H1 (cell line): ENCODE measurements around the gene TAF1L. TPM values are rescaled to one million over a fixed set of nuclear protein-coding genes. Genes with fewer than 3 reads are reported as not detected.

ENCODE experiments used
- CTCF ChIA-PET: fragments of 300-600 bp; sonication (Branson Sonifier 250); formaldehyde crosslinking; loops from one replicate; lab custom pipeline; 2021; ENCODE audit not compliant: partially characterized antibody; lab: Charles Lee
- POLR2A ChIA-PET: fragments of 300-600 bp; sonication (Branson Sonifier 250); formaldehyde crosslinking; loops from one replicate; lab custom pipeline; 2021; ENCODE audit warnings: inconsistent platforms; ENCODE audit not compliant: partially characterized antibody; lab: Charles Lee
- DNase-seq, 2 experiments: peaks; one replicate each; pipeline versions ENCODE4 v3.0.0 to v3.0.0-alpha.2; 2010 to 2022; ENCODE audit warnings: low spot score in 2 of 2, low read depth in 1 of 2, mixed read lengths in 1 of 2
- FAIRE-seq: peaks from 2 replicates; lab custom pipeline; 2011; peaks lifted over from hg19 to GRCh38; lab: Jason Lieb, UNC
- H2AFZ ChIP-seq: 2 replicates; pipeline ENCODE4 v1.8.1; 2012; ENCODE audit warnings: low read length, inconsistent platforms
- H2AK5ac ChIP-seq: 2 replicates; pipeline ENCODE4 v1.6.1; 2013; ENCODE audit warnings: low read depth, low read length
- H2BK120ac ChIP-seq: replicated peaks from 2 replicates; pipeline ENCODE3; 2013; ENCODE audit warnings: low read depth, low read length, inconsistent platforms
- H2BK12ac ChIP-seq: 2 replicates; pipeline ENCODE4 v1.6.1; 2013; ENCODE audit warnings: low read depth, low read length
- H2BK15ac ChIP-seq: 2 replicates; pipeline ENCODE4 v1.6.1; 2013; ENCODE audit warnings: low read length
- H2BK20ac ChIP-seq: 2 replicates; pipeline ENCODE4 v1.6.1; 2013; ENCODE audit warnings: low read length
- H2BK5ac ChIP-seq: 2 replicates; pipeline ENCODE4 v1.6.1; 2013; ENCODE audit warnings: low read depth, low read length
- H3K14ac ChIP-seq: 2 replicates; pipeline ENCODE4 v1.6.1; 2013; ENCODE audit warnings: inconsistent platforms; ENCODE audit not compliant: insufficient read length
- H3K18ac ChIP-seq: 2 replicates; pipeline ENCODE4 v1.6.1; 2013; ENCODE audit warnings: low read length; ENCODE audit errors: extremely low read depth
- H3K23ac ChIP-seq: 2 replicates; pipeline ENCODE4 v1.6.1; 2013; ENCODE audit warnings: inconsistent platforms; ENCODE audit not compliant: insufficient read length
- H3K23me2 ChIP-seq: 2 replicates; pipeline ENCODE4 v1.6.1; 2013; ENCODE audit warnings: low read depth, low read length
- H3K27ac ChIP-seq: 2 replicates; pipeline ENCODE4 v1.6.1; 2011; ENCODE audit warnings: low read depth, low read length, inconsistent platforms
- H3K27me3 ChIP-seq, 4 experiments: replicated peaks in 1 of 4; 1 replicate in 1 of 4; 2 replicates in 3 of 4; pipeline versions ENCODE4 v1.6.1 to v1.8.1; 2011 to 2013; ENCODE audit warnings: low read length in 3 of 4, mild to moderate bottlenecking in 3 of 4, inconsistent platforms in 2 of 4, mixed read lengths in 2 of 4, moderate library complexity in 1 of 4; ENCODE audit not compliant: control insufficient read depth in 3 of 4, insufficient read depth in 3 of 4; ENCODE audit errors: extremely low read depth in 1 of 4
- H3K36me3 ChIP-seq, 4 experiments: 2 replicates each; pipeline versions ENCODE4 v1.6.1 to v1.8.1; 2011 to 2013; ENCODE audit warnings: mild to moderate bottlenecking in 4 of 4, low read length in 3 of 4, moderate library complexity in 2 of 4, control low read depth in 1 of 4, inconsistent platforms in 1 of 4; ENCODE audit not compliant: insufficient read depth in 4 of 4, control insufficient read depth in 2 of 4
- H3K4ac ChIP-seq: replicated peaks from 2 replicates; pipeline ENCODE3; 2013; ENCODE audit warnings: low read length, low read depth, mixed read lengths, inconsistent platforms; ENCODE audit not compliant: insufficient read length
- H3K4me1 ChIP-seq, 4 experiments: replicated peaks in 1 of 4; 1 replicate in 1 of 4; 2 replicates in 3 of 4; pipeline versions ENCODE4 v1.6.1 to v1.8.1; 2011 to 2013; ENCODE audit warnings: low read length in 3 of 4, inconsistent platforms in 2 of 4, mixed read lengths in 1 of 4; ENCODE audit not compliant: insufficient read depth in 4 of 4, control insufficient read depth in 3 of 4
- H3K4me2 ChIP-seq, 2 experiments: 2 replicates each; pipeline versions ENCODE4 v1.6.1 to v1.8.1; 2011 to 2013; ENCODE audit warnings: low read depth in 2 of 2, low read length in 2 of 2, control low read depth in 1 of 2, inconsistent platforms in 1 of 2, mild to moderate bottlenecking in 1 of 2; ENCODE audit not compliant: insufficient read depth in 1 of 2
- H3K4me3 ChIP-seq, 4 experiments: fragments of 200-600, 300-600 bp in 1 of 4; sonication (generic), shearing (Covaris generic), sonication (Bioruptor Twin) in 1 of 4; 2 replicates each; pipeline versions ENCODE4 v1.5.1 to v1.8.1; 2011 to 2016; ENCODE audit warnings: low read length in 4 of 4, low read depth in 3 of 4, control low read depth in 2 of 4, inconsistent platforms in 2 of 4, mild to moderate bottlenecking in 2 of 4, mixed read lengths in 1 of 4, moderate library complexity in 1 of 4; ENCODE audit not compliant: insufficient read depth in 2 of 4; ENCODE audit errors: extremely low read depth in 1 of 4
- H3K56ac ChIP-seq: replicated peaks from 2 replicates; pipeline ENCODE3; 2013; ENCODE audit warnings: low read depth, mild to moderate bottlenecking, mixed read lengths, low read length, inconsistent platforms; ENCODE audit not compliant: insufficient read length
- H3K79me1 ChIP-seq: 2 replicates; pipeline ENCODE4 v1.6.1; 2013; ENCODE audit warnings: low read depth, low read length, control low read depth
- H3K79me2 ChIP-seq, 2 experiments: 2 replicates each; pipeline versions ENCODE4 v1.6.1 to v1.8.1; 2012 to 2013; ENCODE audit warnings: low read length in 2 of 2, mild to moderate bottlenecking in 2 of 2, inconsistent platforms in 1 of 2; ENCODE audit not compliant: insufficient read depth in 2 of 2, control insufficient read depth in 1 of 2
- H3K9ac ChIP-seq, 4 experiments: replicated peaks in 1 of 4; 1 replicate in 1 of 4; 2 replicates in 3 of 4; pipeline versions ENCODE4 v1.6.1 to v1.8.1; 2011 to 2013; ENCODE audit warnings: low read depth in 3 of 4, low read length in 3 of 4, control low read depth in 2 of 4, mild to moderate bottlenecking in 2 of 4, moderate library complexity in 2 of 4, inconsistent platforms in 1 of 4; ENCODE audit errors: extremely low read depth in 1 of 4
- H3K9me3 ChIP-seq, 2 experiments: 2 replicates each; pipeline versions ENCODE4 v1.6.1 to v1.8.1; 2012 to 2013; ENCODE audit warnings: mild to moderate bottlenecking in 2 of 2, moderate library complexity in 2 of 2, control low read depth in 1 of 2, inconsistent platforms in 1 of 2, low read depth in 1 of 2, low read length in 1 of 2, mixed read lengths in 1 of 2; ENCODE audit not compliant: insufficient read depth in 2 of 2
- H4K20me1 ChIP-seq, 2 experiments: replicated peaks in 1 of 2; 2 replicates each; pipeline versions ENCODE3 to v1.8.1; 2011 to 2013; ENCODE audit warnings: inconsistent platforms in 2 of 2, low read length in 2 of 2, mild to moderate bottlenecking in 1 of 2; ENCODE audit not compliant: insufficient read depth in 2 of 2, control insufficient read depth in 1 of 2
- H4K5ac ChIP-seq: 2 replicates; pipeline ENCODE4 v1.6.1; 2013; ENCODE audit warnings: low read length, low read depth, mixed read lengths, inconsistent platforms; ENCODE audit not compliant: insufficient read length
- H4K8ac ChIP-seq: 2 replicates; pipeline ENCODE4 v1.8.0; 2013; ENCODE audit warnings: mild to moderate bottlenecking, moderate library complexity, low read length, inconsistent platforms; ENCODE audit not compliant: insufficient read depth; ENCODE audit errors: extremely low read depth
- H4K91ac ChIP-seq: replicated peaks from 2 replicates; pipeline ENCODE3; 2013; ENCODE audit warnings: low read length, mixed read lengths, inconsistent platforms; ENCODE audit not compliant: insufficient read length
- CBX8 ChIP-seq: fragments of 300-800, 300-1000 bp; sonication (generic); IDR thresholded peaks from 2 replicates; pipeline ENCODE4 v1.7.1; 2016; ENCODE audit warnings: low read depth, low read length, borderline replicate concordance
- CEBPB ChIP-seq: IDR thresholded peaks from 2 replicates; pipeline ENCODE4 v1.6.1; 2012; ENCODE audit warnings: low read depth, low read length
- CHD1 ChIP-seq: IDR thresholded peaks from 2 replicates; pipeline ENCODE4 v1.6.1; 2012; ENCODE audit warnings: low read depth, low read length, improper control_type of control experiment
- CTBP2 ChIP-seq: IDR thresholded peaks from 2 replicates; pipeline ENCODE4 v1.7.0; 2011; ENCODE audit warnings: borderline replicate concordance, mild to moderate bottlenecking, moderate library complexity, mixed read lengths, low read length; ENCODE audit not compliant: insufficient read depth, insufficient read length
- EP300 ChIP-seq, 2 experiments: IDR thresholded peaks; 1 replicate in 1 of 2; 2 replicates in 1 of 2; pipeline ENCODE4 v1.6.1; 2011 to 2012; ENCODE audit warnings: low read depth in 2 of 2, low read length in 2 of 2, mild to moderate bottlenecking in 2 of 2, borderline replicate concordance in 1 of 2, inconsistent platforms in 1 of 2, moderate library complexity in 1 of 2
- MAFK ChIP-seq: IDR thresholded peaks from 2 replicates; pipeline ENCODE4 v1.6.1; 2012; ENCODE audit warnings: low read depth, mild to moderate bottlenecking, improper control_type of control experiment, low read length
- POLR2A ChIP-seq, 2 experiments: IDR thresholded peaks; 1 replicate in 1 of 2; 2 replicates in 1 of 2; pipeline ENCODE4 v1.6.1; 2011; ENCODE audit warnings: low read depth in 2 of 2, low read length in 2 of 2, mild to moderate bottlenecking in 2 of 2; ENCODE audit errors: control extremely low read depth in 1 of 2
- SIN3A ChIP-seq, 2 experiments: IDR thresholded peaks in 1 of 2; conservative IDR thresholded peaks in 1 of 2; 2 replicates each; pipeline ENCODE4 v1.6.1; 2011 to 2012; ENCODE audit warnings: low read length in 2 of 2, improper control_type of control experiment in 1 of 2, low read depth in 1 of 2, mild to moderate bottlenecking in 1 of 2
- SIRT6 ChIP-seq: IDR thresholded peaks from one replicate; pipeline ENCODE4 v1.7.1; 2012; ENCODE audit warnings: low read length, inconsistent platforms
- SP2 ChIP-seq: IDR thresholded peaks from 2 replicates; pipeline ENCODE4 v1.6.1; 2012; ENCODE audit warnings: mild to moderate bottlenecking, low read length, inconsistent platforms
- SUZ12 ChIP-seq: fragments of 200-600 bp; sonication (generic); IDR thresholded peaks from 2 replicates; pipeline ENCODE4 v1.6.1; 2012; ENCODE audit warnings: mild to moderate bottlenecking, inconsistent platforms, low read length, moderate library complexity, mixed read lengths
- YY1 ChIP-seq: IDR thresholded peaks from 2 replicates; pipeline ENCODE4 v1.6.1; 2011; ENCODE audit warnings: low read depth, mild to moderate bottlenecking, low read length
- WGBS, 2 experiments: shearing (Covaris generic) in 1 of 2; methylation state at CpG; one replicate each; pipeline versions ENCODE4 v1.1.6 to v1.1.7; 2013 to 2015; ENCODE audit warnings: low lambda C conversion rate in 2 of 2, mixed read lengths in 2 of 2, inconsistent platforms in 1 of 2, low coverage in 1 of 2, missing lambda C conversion rate in 1 of 2; ENCODE audit not compliant: insufficient replicate concordance in 2 of 2, insufficient coverage in 1 of 2, insufficient read length in 1 of 2; ENCODE audit errors: extremely low coverage in 1 of 2, missing lambda C conversion rate in 1 of 2; 5-methylcytosine and 5-hydroxymethylcytosine counted together
- polyA plus RNA-seq, 7 experiments: library from polyadenylated mRNA; depleted of rRNA in 3 of 7; stranded (reverse) in 5 of 7; unstranded in 2 of 7; fragments of >200 nt in 5 of 7; fragments of 200-250 nt in 2 of 7; gene quantifications; 1 replicate in 5 of 7; 2 replicates in 1 of 7; 4 replicates in 1 of 7; pipeline versions ENCODE4 v1.2.1 to v1.2.3, GENCODE V29; 2011 to 2013; ENCODE audit warnings: missing spikeins in 2 of 7, mixed read lengths in 2 of 7
- total RNA-seq: library from RNA; stranded (reverse); fragmentation: NEBNext Ultra II Directional; extraction: Animal tissue kit (Norgen Biotek cat#: 25700); gene quantifications from 2 replicates; pipeline ENCODE4 v1.2.1, GENCODE V29; 2021
- TF ChIP-seq, protein P1 (sequence below): IDR thresholded peaks from 2 replicates; pipeline ENCODE4 v1.6.1; 2012; ENCODE audit warnings: inconsistent platforms

Gene TAF1L
- total and polyA plus RNA-seq, 2 of the 8 experiments (the other 6 are each of a cell fraction or from before 2014, with no cell fraction given): not detected

DNA sequence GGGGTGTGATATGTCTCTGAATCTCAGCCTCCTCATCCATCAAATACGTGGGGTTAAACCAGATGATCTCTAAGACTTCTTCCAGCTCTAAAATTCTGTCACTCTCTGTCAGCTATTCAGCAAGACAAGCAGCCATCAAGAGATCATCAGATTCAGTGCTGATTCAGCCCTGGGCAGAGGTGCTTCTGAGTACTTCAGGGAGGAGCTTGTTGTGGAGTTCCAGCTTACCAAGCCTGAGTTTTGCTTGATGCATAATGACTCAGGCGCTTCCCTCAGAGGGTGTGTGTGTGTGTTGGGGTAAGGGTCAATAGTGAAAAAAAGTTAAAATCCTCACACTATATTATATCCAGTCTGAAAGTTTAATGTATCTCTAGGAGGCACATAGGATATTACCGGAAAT, 29.6 kb upstream of the TAF1L start:
- FAIRE-seq: no peak
- POLR2A ChIA-PET: no interaction called here
- H3K4ac ChIP-seq: no peak overlapping the region
- TF ChIP-seq SIRT6: no peak
- TF ChIP-seq SP2: no peak
- no peak for TF ChIP-seq POLR2A (IDR thresholded peaks at IDR 0.05; ENCODE audit: control extremely low read depth in 1 of 2, low read depth in 2 of 2, low read length in 2 of 2)
- TF ChIP-seq CBX8: no peak
- TF ChIP-seq CEBPB: no peak
- no peak for TF ChIP-seq CTBP2
- no peak for TF ChIP-seq MAFK
- TF ChIP-seq SIN3A (conservative IDR thresholded peaks at IDR 0.05 in 1 of 2, IDR thresholded peaks at IDR 0.05 in 1 of 2; ENCODE audit: low read depth in 1 of 2, low read length in 2 of 2): no peak
- TF ChIP-seq YY1: no peak
- TF ChIP-seq SUZ12: no peak
- no peak for TF ChIP-seq CHD1
- TF ChIP-seq EP300 (IDR thresholded peaks at IDR 0.05; ENCODE audit: borderline replicate concordance in 1 of 2, low read depth in 2 of 2, low read length in 2 of 2): no peak
- TF ChIP-seq, protein P1, sequence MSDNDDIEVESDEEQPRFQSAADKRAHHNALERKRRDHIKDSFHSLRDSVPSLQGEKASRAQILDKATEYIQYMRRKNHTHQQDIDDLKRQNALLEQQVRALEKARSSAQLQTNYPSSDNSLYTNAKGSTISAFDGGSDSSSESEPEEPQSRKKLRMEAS: no peak

More for the DNA sequence above, 29.6 kb upstream of the TAF1L start:
- Histone ChIP-seq H3K23ac (no peak overlapping the region), H3K14ac (no peak overlapping the region), H3K36me3 (no peaks in the 10 kb centered on the region; a peak in 1 of 8 replicates), H3K27me3 (no peaks in the 10 kb centered on the region), H2AFZ (no peak overlapping the region), H3K9me3 (0 out of 4 replicates have a peak, but pooled peaks cover 2 to 8% of the 10 kb centered on the region in 2 experiments), H3K4me2 (no peak overlapping the region), H3K79me2 (no peaks in the 10 kb centered on the region), H4K20me1 (no peaks in the 10 kb centered on the region), H2BK5ac (no peak overlapping the region), H3K27ac (no peak overlapping the region), H3K18ac (no peak overlapping the region), H2BK20ac (no peak overlapping the region), H4K91ac (no peak overlapping the region), H3K9ac (no peak overlapping the region), H3K4me1 (no peaks in the 10 kb centered on the region), H2BK12ac (no peak overlapping the region), H3K56ac (no peak overlapping the region), H3K4me3 (no peak overlapping the region), H2BK15ac (no peak overlapping the region), H3K23me2 (no peaks in the 10 kb centered on the region), H4K8ac (no peak overlapping the region), H2BK120ac (no peak overlapping the region), H2AK5ac (no peak overlapping the region), H4K5ac (no peak overlapping the region), H3K79me1 (no peaks in the 10 kb centered on the region)
- DNase-seq: no peak
- WGBS, 2 experiments: 81% methylated on average over 3 of the region's 3 CpGs; no CpG with 5 or more reads in 1 of the 2 experiments
- CTCF ChIA-PET: interaction anchor here (0.6 to 2.8 kb wide), 4 partner anchors 8 to 85 kb away, joined by 3 to 8 read pairs (median 4); no protein-coding TSS in a partner anchor
